ENCODE data around the gene GPBP1L1.
"Not testable (repeated sequence)": the region's sequence is repeated elsewhere in the genome, so short reads cannot be mapped to it uniquely, and the experiment has no call there.

Gene GPBP1L1

GRCh38 chr1:45686288-45687013 is at the start of gene GPBP1L1:
GPBP1L1 (minus strand) TSS chr1:45686533; CDS start chr1:45659087, 27,446 bp downstream.
- Histone ChIP-seq H3K4me1 (ENCODE audit: low read length) (peaks cover 18% of the 10 kb centered on the region), H4K20me1 (ENCODE audit: insufficient read depth, low read length) (peaks cover 15% of the 10 kb centered on the region), H2AFZ (ENCODE audit: low read depth, low read length) (peak within 1 kb of the TSS; percentile 91), H3K27ac (ENCODE audit: low read length) (peak within 1 kb of the TSS; percentile 94), H3K79me2 (ENCODE audit: low read length) (peaks cover 89% of the 10 kb centered on the region), H3K36me3 (replicated peaks; ENCODE audit: low read depth, low read length) (peaks cover 3% of the 10 kb centered on the region), H3K9ac (ENCODE audit: low read length) (peak within 1 kb of the TSS; percentile 99), H3K4me3 (ENCODE audit: low read length) (peak within 1 kb of the TSS; percentile 99), H3K4me2 (ENCODE audit: low read length) (peak within 1 kb of the TSS; percentile 96), H3K27me3 (ENCODE audit: low read depth, low read length) (no peaks in the 10 kb centered on the region), H3K9me3 (ENCODE audit: insufficient read depth, low read length) (no peaks in the 10 kb centered on the region)
- TF ChIP-seq EZH2phosphoT487 (IDR thresholded peaks at IDR 0.05; ENCODE audit: low read depth): no peak
- TF ChIP-seq CTCF (IDR thresholded peaks at IDR 0.05; ENCODE audit: low read depth, low read length): no peak

GRCh38 chr1:45730780-45731319 is 44.5 kb upstream of the GPBP1L1 start:
- TF ChIP-seq CTCF (IDR thresholded peaks at IDR 0.05; ENCODE audit: low read depth, low read length) (no peak), EZH2phosphoT487 (IDR thresholded peaks at IDR 0.05; ENCODE audit: low read depth) (no peak)
- Histone ChIP-seq H3K4me3 (ENCODE audit: low read length) (no peak overlapping the region), H3K27ac (ENCODE audit: low read length) (no peak overlapping the region), H3K4me1 (ENCODE audit: low read length) (peaks cover 15% of the 10 kb centered on the region), H3K36me3 (replicated peaks; ENCODE audit: low read depth, low read length) (no peaks in the 10 kb centered on the region), H3K27me3 (ENCODE audit: low read depth, low read length) (no peaks in the 10 kb centered on the region), H3K9me3 (ENCODE audit: insufficient read depth, low read length) (no peaks in the 10 kb centered on the region), H2AFZ (ENCODE audit: low read depth, low read length) (no peak overlapping the region), H4K20me1 (ENCODE audit: insufficient read depth, low read length) (0 out of 2 replicates have a peak, but pooled peaks cover 3% of the 10 kb centered on the region), H3K4me2 (ENCODE audit: low read length) (peak overlapping the region; percentile 11; the same call in 1 of the 2 replicates), H3K9ac (ENCODE audit: low read length) (no peak overlapping the region), H3K79me2 (ENCODE audit: low read length) (no peaks in the 10 kb centered on the region)

- no peaks in the 10 kb centered on the region for H3K27me3 ChIP-seq (ENCODE audit: low read depth, low read length)
- H3K27ac ChIP-seq (ENCODE audit: low read length): no peak overlapping the region
- peaks cover 15% of the 10 kb centered on the region for H3K4me1 ChIP-seq (ENCODE audit: low read length)
- H3K36me3 ChIP-seq (replicated peaks; ENCODE audit: low read depth, low read length): no peaks in the 10 kb centered on the region
- H3K9ac ChIP-seq (ENCODE audit: low read length): no peak overlapping the region
- H3K9me3 ChIP-seq (ENCODE audit: insufficient read depth, low read length): no peaks in the 10 kb centered on the region
- 0 out of 2 replicates have a peak, but pooled peaks cover 3% of the 10 kb centered on the region for H4K20me1 ChIP-seq (ENCODE audit: insufficient read depth, low read length)
- no peak overlapping the region for H2AFZ ChIP-seq (ENCODE audit: low read depth, low read length)
- H3K79me2 ChIP-seq (ENCODE audit: low read length): no peaks in the 10 kb centered on the region
- H3K4me3 ChIP-seq (ENCODE audit: low read length): no peak overlapping the region
- H3K4me2 ChIP-seq (ENCODE audit: low read length): peak overlapping the region; percentile 4; the same call in 1 of the 2 replicates
- TF ChIP-seq EZH2phosphoT487 (IDR thresholded peaks at IDR 0.05; ENCODE audit: low read depth): no peak
- no peak for TF ChIP-seq CTCF (IDR thresholded peaks at IDR 0.05; ENCODE audit: low read depth, low read length)
Measured at GRCh38 chr1:45730075-45730779, 43.9 kb upstream of the GPBP1L1 start.

- peaks cover 11% of the 10 kb centered on the region for H3K4me1 ChIP-seq (ENCODE audit: low read length)
- not testable (repeated sequence) for H4K20me1 ChIP-seq (ENCODE audit: insufficient read depth, low read length); H3K27me3 ChIP-seq (ENCODE audit: low read depth, low read length); H3K4me2 ChIP-seq (ENCODE audit: low read length); H3K9me3 ChIP-seq (ENCODE audit: insufficient read depth, low read length); H3K36me3 ChIP-seq (replicated peaks; ENCODE audit: low read depth, low read length); H3K9ac ChIP-seq (ENCODE audit: low read length); H3K79me2 ChIP-seq (ENCODE audit: low read length); H2AFZ ChIP-seq (ENCODE audit: low read depth, low read length); H3K4me3 ChIP-seq (ENCODE audit: low read length); H3K27ac ChIP-seq (ENCODE audit: low read length)
Measured at GRCh38 chr1:45726007-45726406, 39.7 kb upstream of the GPBP1L1 start.

Measured in OCI-LY3 (cell line).